Panc1 (cell line): ENCODE measurements around the gene ZNF184. TPM values are rescaled to one million over a fixed set of nuclear protein-coding genes. Genes with fewer than 3 reads are reported as not detected.

Source experiments
- ATAC-seq: fragments of 200-7000 bp; cut with Tn5 transposase; 2 replicates; pipeline ENCODE4 v1.9.1; 2020; ENCODE audit warnings: mild to moderate bottlenecking, moderate library complexity
- BruUV-seq: library from RNA; stranded (reverse); fragments of 400-500 nt; replicated peaks from 2 replicates; lab custom pipeline; 2021; lab: Mats Ljungman, UMichigan
- CTCF ChIA-PET: fragments of 300-600 bp; sonication (Branson Sonifier 250); formaldehyde crosslinking; loops from one replicate; lab custom pipeline; 2022; ENCODE audit warnings: antibody characterized with exemption; lab: Charles Lee
- POLR2A ChIA-PET: fragments of 300-600 bp; sonication (Branson Sonifier 250); formaldehyde crosslinking; loops from one replicate; lab custom pipeline; 2022; ENCODE audit warnings: antibody characterized with exemption; lab: Charles Lee
- DNase-seq: peaks from one replicate; pipeline ENCODE4 v3.0.0-alpha.2; 2010; ENCODE audit warnings: low read depth, low spot score
- H3K27ac ChIP-seq: 2 replicates; pipeline ENCODE4 v1.5.1; 2011; ENCODE audit warnings: mild to moderate bottlenecking, low read length, inconsistent platforms
- H3K27me3 ChIP-seq: fragments of 200-500 bp; sonication (Bioruptor generic); 2 replicates; pipeline ENCODE4 v1.6.0; 2014; ENCODE audit warnings: low read length, inconsistent platforms; ENCODE audit not compliant: control insufficient read depth, insufficient read depth
- H3K36me3 ChIP-seq: fragments of 200-500 bp; sonication (Bioruptor generic); 2 replicates; pipeline ENCODE4 v1.5.1; 2014; ENCODE audit warnings: inconsistent platforms, mild to moderate bottlenecking, low read length, moderate library complexity; ENCODE audit not compliant: control insufficient read depth, insufficient read depth
- H3K4me1 ChIP-seq: 2 replicates; pipeline ENCODE4 v1.5.1; 2011; ENCODE audit warnings: inconsistent platforms, mild to moderate bottlenecking, low read length, moderate library complexity; ENCODE audit not compliant: control insufficient read depth, insufficient read depth
- H3K4me3 ChIP-seq, 2 experiments: 2 replicates each; pipeline ENCODE4 v1.5.1; 2011 to 2012; ENCODE audit warnings: low read depth in 2 of 2, low read length in 2 of 2, mild to moderate bottlenecking in 2 of 2, inconsistent platforms in 1 of 2, moderate library complexity in 1 of 2
- H3K9me3 ChIP-seq: fragments of 200-500 bp; sonication (Bioruptor generic); 2 replicates; pipeline ENCODE4 v1.5.1; 2014; ENCODE audit warnings: low read depth, mild to moderate bottlenecking, inconsistent platforms, low read length, moderate library complexity; ENCODE audit not compliant: control insufficient read depth, insufficient read depth
- CTCF ChIP-seq: fragments of 450-650 bp; IDR thresholded peaks from 2 replicates; pipeline ENCODE4 v1.5.1; 2017; ENCODE audit warnings: mild to moderate bottlenecking
- POLR2AphosphoS5 ChIP-seq: IDR thresholded peaks from 2 replicates; pipeline ENCODE4 v1.6.1; 2012; ENCODE audit warnings: mild to moderate bottlenecking, low read depth, low read length, moderate library complexity
- REST ChIP-seq, 2 experiments: IDR thresholded peaks; 2 replicates each; pipeline ENCODE4 v1.6.1; 2011 to 2012; ENCODE audit warnings: low read depth in 2 of 2, control low read depth in 1 of 2, low read length in 1 of 2, mild to moderate bottlenecking in 1 of 2, moderate library complexity in 1 of 2; ENCODE audit not compliant: insufficient read depth in 1 of 2
- SIN3A ChIP-seq: IDR thresholded peaks from 2 replicates; pipeline ENCODE4 v1.6.1; 2012; ENCODE audit warnings: low read depth, mild to moderate bottlenecking, low read length, moderate library complexity, borderline replicate concordance; ENCODE audit not compliant: insufficient read depth
- TCF7L2 ChIP-seq: IDR thresholded peaks from 2 replicates; pipeline ENCODE4 v1.6.1; 2011; ENCODE audit warnings: mild to moderate bottlenecking, low read depth, low read length, inconsistent platforms
- in situ Hi-C: cut with HindIII; loops from 2 replicates; pipeline ENCODE4 v1.10.0; 2016; ENCODE audit warnings: low sequenced_read_pairs, low pct_unique_long_range_greater_than_20kb
- intact Hi-C: fragments of 100-400 bp; cut with micrococcal nuclease; formaldehyde crosslinking; loops from one replicate; pipeline ENCODE4 v1.10.0; 2022; ENCODE audit not compliant: unreplicated experiment
- total RNA-seq: library from RNA; stranded (reverse); gene quantifications from one replicate; pipeline ENCODE4 v1.2.1, GENCODE V29; 2021; ENCODE audit not compliant: unreplicated experiment

The ZNF184 gene
- total RNA-seq, 1 experiment from 2014 or later, result 7.8 TPM

GRCh38 chr6:27419363-27419762 lies 53.5 kb downstream of the ZNF184 start:
- ChIA-PET CTCF (no interaction called here), POLR2A (no interaction called here)

DNA sequence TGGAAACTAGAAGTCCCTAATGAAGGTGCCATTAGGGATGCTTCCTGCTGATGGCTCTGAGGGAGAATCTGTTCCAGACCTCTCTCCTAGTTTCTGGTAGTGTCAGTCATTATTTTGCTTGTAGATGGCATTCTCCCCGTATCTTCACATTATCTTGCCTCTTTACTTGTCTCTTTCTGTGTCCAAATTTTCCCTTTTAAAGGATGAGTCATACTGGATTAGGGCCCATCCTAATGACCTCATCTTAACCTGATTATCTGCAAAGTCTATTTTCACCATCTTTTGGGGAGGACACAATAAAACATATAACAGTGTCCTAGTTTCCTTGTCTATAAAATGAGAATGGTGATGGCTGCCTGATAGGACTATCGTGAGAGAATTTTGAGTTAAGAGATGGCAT lies 57.0 kb downstream of the ZNF184 start:
- no peaks in the 10 kb centered on the region for H3K4me1 ChIP-seq
- H3K4me3 ChIP-seq, result no peak overlapping the region
- DNase-seq, result no peak
- intact Hi-C loops (no loop called here), in situ Hi-C loops (no loop called here)
- TF ChIP-seq TCF7L2 (no peak), CTCF (no peak), SIN3A (no peak), REST (IDR thresholded peaks at IDR 0.05; ENCODE audit: insufficient read depth in 1 of 2, low read depth in 2 of 2, low read length in 1 of 2) (no peak), POLR2AphosphoS5 (no peak)
- ATAC-seq, result no peak
- CTCF ChIA-PET, result no interaction called here
- POLR2A ChIA-PET, result no interaction called here
- BruUV-seq, result no TSS peak
- no peaks in the 10 kb centered on the region for H3K27me3 ChIP-seq
- H3K27ac ChIP-seq, result no peak overlapping the region
- no peaks in the 10 kb centered on the region for H3K36me3 ChIP-seq
- H3K9me3 ChIP-seq, result peaks cover 18% of the 10 kb centered on the region

More at GRCh38 chr6:27419363-27419762, 53.5 kb downstream of the ZNF184 start:
- in situ Hi-C loops, result no loop called here
- Histone ChIP-seq H3K27me3 (no peaks in the 10 kb centered on the region), H3K9me3 (peaks cover 13% of the 10 kb centered on the region; the same call in 1 of the 2 replicates), H3K4me3 (no peak overlapping the region), H3K36me3 (no peaks in the 10 kb centered on the region), H3K27ac (no peak overlapping the region), H3K4me1 (no peaks in the 10 kb centered on the region)
- intact Hi-C loops, result no loop called here
- no TSS peak for BruUV-seq
- DNase-seq (no peak), ATAC-seq (no peak)
- TF ChIP-seq TCF7L2 (no peak), REST (IDR thresholded peaks at IDR 0.05; ENCODE audit: insufficient read depth in 1 of 2, low read depth in 2 of 2, low read length in 1 of 2) (no peak), CTCF (no peak), SIN3A (no peak), POLR2AphosphoS5 (no peak)
